HepG2 (cell line): ENCODE results near the gene DNAAF3. TPM values are rescaled to one million over a fixed set of nuclear protein-coding genes. Genes with fewer than 3 reads are reported as not detected.

Experiments
- ATAC-seq: fragments of 200-7000 bp; cut with Tn5 transposase; 3 replicates; pipeline ENCODE4 v1.9.1; 2020; ENCODE audit warnings: mild to moderate bottlenecking, moderate library complexity
- BruUV-seq: library from RNA; stranded (reverse); fragments of 400-500 nt; replicated peaks from 2 replicates; lab custom pipeline; 2021; lab: Mats Ljungman, UMichigan
- CTCF ChIA-PET: fragments of 300-600 bp; formaldehyde crosslinking; extraction: SDS; loops from one replicate; lab custom pipeline; 2021; ENCODE audit warnings: low total read pairs, inconsistent platforms, low intra/inter-chr PET ratio; lab: Yijun Ruan, JAX
- POLR2A ChIA-PET: fragments of 350-600 bp; sonication (Branson Sonifier 250); formaldehyde crosslinking; loops from one replicate; lab custom pipeline; 2020; ENCODE audit warnings: antibody characterized with exemption, inconsistent platforms; lab: Yijun Ruan, JAX
- DNase-seq: peaks from one replicate; pipeline ENCODE4 v3.0.0-alpha.2; 2015; ENCODE audit warnings: low spot score
- FAIRE-seq: peaks from 3 replicates; lab custom pipeline; 2011; peaks lifted over from hg19 to GRCh38; lab: Jason Lieb, UNC
- H2AFZ ChIP-seq: one replicate; pipeline ENCODE4 v1.6.1; 2011; ENCODE audit warnings: low read length, inconsistent platforms
- H3K27ac ChIP-seq: fragments of 300-600 bp; 3 replicates; pipeline ENCODE4 v1.8.0; 2011; ENCODE audit warnings: mixed run types, mild to moderate bottlenecking, mixed read lengths, low read length, inconsistent platforms; ENCODE audit not compliant: insufficient read depth; ENCODE audit errors: extremely low read length
- H3K27me3 ChIP-seq, 2 experiments: fragments of 200-600 bp in 1 of 2; 2 replicates in 1 of 2; 3 replicates in 1 of 2; pipeline versions ENCODE4 v1.6.0 to v1.8.0; 2011; ENCODE audit warnings: low read length in 2 of 2, mild to moderate bottlenecking in 2 of 2, moderate library complexity in 2 of 2, inconsistent platforms in 1 of 2; ENCODE audit not compliant: insufficient read depth in 2 of 2, control insufficient read depth in 1 of 2
- H3K36me3 ChIP-seq, 2 experiments: fragments of 200-600 bp in 1 of 2; replicated peaks in 1 of 2; 2 replicates in 1 of 2; 3 replicates in 1 of 2; pipeline versions ENCODE4 v1.5.1 to v1.8.0; 2011; ENCODE audit warnings: low read length in 2 of 2, inconsistent platforms in 1 of 2; ENCODE audit not compliant: insufficient read depth in 2 of 2, control insufficient read depth in 1 of 2
- H3K4me1 ChIP-seq: 2 replicates; pipeline ENCODE4 v1.5.1; 2012; ENCODE audit warnings: low read length, inconsistent platforms; ENCODE audit not compliant: insufficient read depth
- H3K4me2 ChIP-seq: 2 replicates; pipeline ENCODE4 v1.6.0; 2011; ENCODE audit warnings: low read depth, low read length, inconsistent platforms
- H3K4me3 ChIP-seq, 3 experiments: fragments of 200-600 bp in 1 of 3; sonication (generic), shearing (Covaris generic) in 1 of 3; replicated peaks in 1 of 3; 2 replicates each; pipeline ENCODE4 v1.5.1; 2011 to 2016; ENCODE audit warnings: low read length in 3 of 3, inconsistent platforms in 2 of 3, low read depth in 2 of 3, mild to moderate bottlenecking in 2 of 3, control low read depth in 1 of 3, mixed read lengths in 1 of 3; ENCODE audit not compliant: insufficient read depth in 1 of 3
- H3K79me2 ChIP-seq: one replicate; pipeline ENCODE4 v1.6.1; 2011; ENCODE audit warnings: low read length, inconsistent platforms; ENCODE audit not compliant: insufficient read depth
- H3K9ac ChIP-seq: 2 replicates; pipeline ENCODE4 v1.6.0; 2011; ENCODE audit warnings: mild to moderate bottlenecking, low read depth, low read length, inconsistent platforms; ENCODE audit not compliant: insufficient read depth
- H3K9me3 ChIP-seq: 2 replicates; pipeline ENCODE4 v1.5.1; 2012; ENCODE audit warnings: mild to moderate bottlenecking, low read length
- H4K20me1 ChIP-seq: 2 replicates; pipeline ENCODE4 v1.6.0; 2011; ENCODE audit warnings: inconsistent platforms, mild to moderate bottlenecking, low read length, moderate library complexity; ENCODE audit not compliant: insufficient read depth
- BCL3 ChIP-seq: sonication (generic); formaldehyde crosslinking; IDR thresholded peaks from 2 replicates; pipeline ENCODE4 v1.5.1; 2020; ENCODE audit warnings: mild to moderate bottlenecking, missing genetic modification reagents, moderate library complexity
- ERF ChIP-seq: IDR thresholded peaks from 2 replicates; pipeline ENCODE4 v1.6.1; 2018; ENCODE audit warnings: missing biosample characterization, missing genetic modification reagents
- ESRRA ChIP-seq: sonication (generic); formaldehyde crosslinking; IDR thresholded peaks from 2 replicates; pipeline ENCODE4 v1.5.1; 2020; ENCODE audit warnings: mild to moderate bottlenecking, low read depth, missing genetic modification reagents
- GZF1 ChIP-seq: sonication (generic); formaldehyde crosslinking; IDR thresholded peaks from 2 replicates; pipeline ENCODE4 v1.5.1; 2020; ENCODE audit warnings: mild to moderate bottlenecking, missing genetic modification reagents
- HCFC1 ChIP-seq: fragments of 150-350 bp; IDR thresholded peaks from 2 replicates; pipeline ENCODE4 v1.6.1; 2014; ENCODE audit warnings: low read depth, low read length
- KLF11 ChIP-seq: IDR thresholded peaks from 2 replicates; pipeline ENCODE4 v1.6.1; 2016; ENCODE audit warnings: missing compliant biosample characterization
- KLF13 ChIP-seq: sonication (generic); formaldehyde crosslinking; IDR thresholded peaks from 2 replicates; pipeline ENCODE4 v1.4.0; 2020; ENCODE audit warnings: mild to moderate bottlenecking, missing genetic modification reagents
- LCORL ChIP-seq, 2 experiments: fragments of 450-650 bp in 1 of 2; sonication (generic) in 1 of 2; formaldehyde crosslinking in 1 of 2; IDR thresholded peaks; 2 replicates each; pipeline versions ENCODE4 v1.5.0 to v1.6.1; 2017 to 2020; ENCODE audit warnings: antibody characterized with exemption in 1 of 2, missing genetic modification reagents in 1 of 2
- MAX ChIP-seq: IDR thresholded peaks from 2 replicates; pipeline ENCODE4 v1.6.1; 2012; ENCODE audit warnings: inconsistent platforms
- REPIN1 ChIP-seq: sonication (generic); formaldehyde crosslinking; IDR thresholded peaks from 2 replicates; pipeline ENCODE4 v1.8.0; 2022; ENCODE audit warnings: missing genetic modification reagents, low read depth, mild to moderate bottlenecking, borderline replicate concordance
- ZBED4 ChIP-seq: sonication (generic); formaldehyde crosslinking; IDR thresholded peaks from 2 replicates; pipeline ENCODE4 v1.4.0; 2020; ENCODE audit warnings: missing genetic modification reagents, borderline replicate concordance
- ZBTB1 ChIP-seq: sonication (generic); formaldehyde crosslinking; IDR thresholded peaks from 2 replicates; pipeline ENCODE4 v1.4.0; 2020; ENCODE audit warnings: missing genetic modification reagents, borderline replicate concordance
- ZBTB25 ChIP-seq: IDR thresholded peaks from 2 replicates; pipeline ENCODE4 v1.6.1; 2018; ENCODE audit warnings: missing genetic modification reagents
- ZNF256 ChIP-seq: sonication (generic); formaldehyde crosslinking; conservative IDR thresholded peaks from 2 replicates; pipeline ENCODE4 v1.4.0; 2020; ENCODE audit warnings: missing genetic modification reagents
- ZNF574 ChIP-seq: sonication (generic); formaldehyde crosslinking; IDR thresholded peaks from 2 replicates; pipeline ENCODE4 v1.4.0; 2020; ENCODE audit warnings: missing genetic modification reagents
- ZNF605 ChIP-seq: sonication (generic); formaldehyde crosslinking; IDR thresholded peaks from 2 replicates; pipeline ENCODE4 v1.8.0; 2022; ENCODE audit warnings: mild to moderate bottlenecking, missing genetic modification reagents
- ZNF629 ChIP-seq: sonication (generic); formaldehyde crosslinking; conservative IDR thresholded peaks from 2 replicates; pipeline ENCODE4 v1.5.0; 2020; ENCODE audit warnings: missing genetic modification reagents
- WGBS: methylation state at CpG from one replicate; pipeline ENCODE4 v1.1.6; 2017; ENCODE audit warnings: low lambda C conversion rate; 5-methylcytosine and 5-hydroxymethylcytosine counted together
- in situ Hi-C: cut with HindIII; loops from 2 replicates; pipeline ENCODE4 v1.10.0; 2017; ENCODE audit warnings: low pct_unique_long_range_greater_than_20kb; ENCODE audit not compliant: extremely low pct_ligation_motif_present
- intact Hi-C: fragments of 100-400 bp; cut with micrococcal nuclease; formaldehyde crosslinking; loops from one replicate; pipeline ENCODE4 v1.10.0; 2022; ENCODE audit not compliant: unreplicated experiment
- polyA plus RNA-seq, 8 experiments: library from polyadenylated mRNA; depleted of rRNA in 3 of 8; stranded (reverse) in 7 of 8; unstranded in 1 of 8; fragments of >200 nt; fragmentation: Illumina TruSeq in 4 of 8; extraction: Trizol in 4 of 8; gene quantifications; 2 replicates each; pipeline versions ENCODE4 v1.2.1 to v1.2.3, GENCODE V29; 2011 to 2016; ENCODE audit warnings: low read depth in 4 of 8, missing spikeins in 1 of 8, mixed read lengths in 1 of 8; ENCODE audit not compliant: insufficient read depth in 1 of 8
- total RNA-seq, 5 experiments: library from RNA; depleted of rRNA; stranded (reverse); fragments of >200 nt; fragmentation: Illumina TruSeq; extraction: Trizol; gene quantifications; 2 replicates each; pipeline ENCODE4 v1.2.3, GENCODE V29; 2016; ENCODE audit warnings: low read depth in 1 of 5

The DNAAF3 gene
- total and polyA plus RNA-seq, 2 of the 13 experiments (the other 11 are each of a cell fraction or from before 2014, with no cell fraction given) = 0.30 to 0.40 TPM

GRCh38 chr19:55171440-55171839, 5.0 kb upstream of the DNAAF3 start:
- H3K9me3 ChIP-seq = no peaks in the 10 kb centered on the region
- no peak overlapping the region for H3K27ac ChIP-seq
- H3K4me3 ChIP-seq = no peak overlapping the region
- H3K36me3 ChIP-seq = no peaks in the 10 kb centered on the region
- FAIRE-seq (no peak), DNase-seq (no peak), ATAC-seq (no peak)
- no peak overlapping the region for H3K4me2 ChIP-seq
- ChIA-PET CTCF (no interaction called here), POLR2A (no interaction called here)
- BruUV-seq = no TSS peak
- H3K27me3 ChIP-seq = peaks cover 3 to 30% of the 10 kb centered on the region in 2 experiments; a peak in 4 of 5 replicates
- WGBS = 64% methylated on average over 5 of the region's 5 CpGs
- intact Hi-C loops (no loop called here), in situ Hi-C loops (no loop called here)
- no peaks in the 10 kb centered on the region for H3K79me2 ChIP-seq
- peaks cover 24% of the 10 kb centered on the region for H3K4me1 ChIP-seq
- no peak overlapping the region for H3K9ac ChIP-seq
- H2AFZ ChIP-seq = no peak overlapping the region
- no peaks in the 10 kb centered on the region for H4K20me1 ChIP-seq
- TF ChIP-seq GZF1 (no peak), REPIN1 (CRISPR knock-in tag) (no peak), KLF13 (CRISPR knock-in tag) (no peak), KLF11 (CRISPR knock-in tag) (no peak), ZNF256 (CRISPR knock-in tag) (no peak), ZNF605 (CRISPR knock-in tag) (no peak), ZNF574 (CRISPR knock-in tag) (no peak), MAX (no peak), LCORL (IDR thresholded peaks at IDR 0.05) (no peak), LCORL (CRISPR knock-in tag; IDR thresholded peaks at IDR 0.05) (no peak), HCFC1 (no peak), ESRRA (CRISPR knock-in tag) (no peak), ZNF629 (CRISPR knock-in tag) (no peak), ZBTB25 (CRISPR knock-in tag) (no peak), ERF (CRISPR knock-in tag) (no peak), ZBED4 (CRISPR knock-in tag) (no peak), BCL3 (CRISPR knock-in tag) (no peak), ZBTB1 (CRISPR knock-in tag) (no peak)
